Calu3 (cell line): ENCODE measurements around the gene NGEF. TPM values are rescaled to one million over a fixed set of nuclear protein-coding genes. Genes with fewer than 3 reads are reported as not detected.
A peak's percentile ranks its signal among the peaks of the same experiment; 100 is the strongest.

Experiments
- BruUV-seq: library from RNA; stranded (reverse); fragments of 400-500 nt; replicated peaks from 2 replicates; lab custom pipeline; 2021; lab: Mats Ljungman, UMichigan
- CTCF ChIA-PET: fragments of 300-600 bp; sonication (Branson Sonifier 250); formaldehyde crosslinking; loops from one replicate; lab custom pipeline; 2022; ENCODE audit warnings: antibody characterized with exemption; lab: Charles Lee
- DNase-seq: peaks from one replicate; pipeline ENCODE4 v3.0.0; 2022
- H3K27ac Mint-ChIP-seq: one replicate; pipeline ENCODE4 v1.8.0; 2022; ENCODE audit warnings: mixed read lengths; ENCODE audit not compliant: unreplicated experiment
- H3K27me3 Mint-ChIP-seq: one replicate; pipeline ENCODE4 v1.8.0; 2022; ENCODE audit warnings: mixed read lengths; ENCODE audit not compliant: unreplicated experiment
- H3K36me3 Mint-ChIP-seq: one replicate; pipeline ENCODE4 v1.8.0; 2022; ENCODE audit warnings: mild to moderate bottlenecking, moderate library complexity, mixed read lengths; ENCODE audit not compliant: insufficient read depth, unreplicated experiment
- H3K4me1 Mint-ChIP-seq: one replicate; pipeline ENCODE4 v1.8.0; 2022; ENCODE audit warnings: mild to moderate bottlenecking, low read depth, mixed read lengths; ENCODE audit not compliant: unreplicated experiment
- H3K4me3 Mint-ChIP-seq: one replicate; pipeline ENCODE4 v1.8.0; 2022; ENCODE audit warnings: mild to moderate bottlenecking, low read depth, moderate library complexity, mixed read lengths; ENCODE audit not compliant: unreplicated experiment
- H3K9me3 Mint-ChIP-seq: one replicate; pipeline ENCODE4 v1.8.0; 2022; ENCODE audit warnings: low read depth, mixed read lengths; ENCODE audit not compliant: unreplicated experiment
- intact Hi-C: fragments of 100-400 bp; cut with micrococcal nuclease; formaldehyde crosslinking; loops from one replicate; pipeline ENCODE4 v1.10.0; 2022; ENCODE audit not compliant: unreplicated experiment
- total RNA-seq: library from RNA; stranded (reverse); gene quantifications from 2 replicates; pipeline ENCODE4 v1.2.3, GENCODE V29; 2022
- TF ChIP-seq, protein P1 (sequence below): fragments of 200-600 bp; IDR thresholded peaks from one replicate; pipeline ENCODE4 v1.8.0; 2022; ENCODE audit warnings: antibody characterized with exemption; ENCODE audit not compliant: unreplicated experiment

Gene NGEF
- total RNA-seq, 1 experiment from 2014 or later = 1.7 TPM

DNA sequence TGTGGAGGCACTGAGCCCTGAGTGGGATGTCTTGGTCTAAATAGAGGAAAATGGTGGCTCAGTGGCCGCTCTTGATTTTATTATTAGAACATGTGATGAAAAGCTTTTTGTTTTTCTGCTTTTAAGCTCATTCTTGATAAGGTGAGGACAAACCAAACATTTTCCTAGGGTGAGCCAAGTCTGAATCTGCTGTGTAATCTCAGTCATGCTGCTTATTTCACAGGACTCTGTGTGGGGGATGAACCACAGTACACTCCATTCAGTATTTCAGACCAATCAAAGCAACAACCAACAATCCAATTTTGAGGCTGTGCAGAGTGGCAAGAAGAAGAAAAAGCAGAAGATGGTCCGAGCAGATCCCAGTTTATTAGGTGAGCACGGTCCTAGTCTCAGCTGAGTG, 163.0 kb downstream of the NGEF start:
- intact Hi-C loops = loop anchor here (10.0 kb wide), 1 partner anchor 205 kb away; no protein-coding TSS in a partner anchor

DNA sequence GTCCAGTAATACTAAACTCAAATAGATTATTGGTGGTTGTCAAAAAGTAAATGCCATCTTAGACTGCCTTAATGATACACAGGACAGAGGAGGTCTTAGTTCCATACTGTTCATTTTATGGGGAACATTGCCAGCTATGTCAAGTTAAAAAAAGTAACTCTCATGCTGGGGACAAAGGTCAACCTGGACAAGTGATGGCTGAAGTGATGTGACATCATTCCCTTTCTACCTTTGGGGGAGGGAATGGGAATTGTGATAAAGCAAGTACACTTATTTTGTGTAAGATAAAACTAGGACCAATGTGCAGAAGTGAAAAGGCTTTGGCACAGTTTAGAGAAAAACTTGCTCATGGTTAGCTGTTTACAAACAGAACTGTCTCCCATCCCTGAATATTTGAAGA, 167.0 kb downstream of the NGEF start:
- H3K27me3 Mint-ChIP-seq = no peaks in the 10 kb centered on the region
- CTCF ChIA-PET = interaction anchor here (0.6 kb wide), 1 partner anchor 19 kb away, joined by 3 read pairs; no protein-coding TSS in a partner anchor
- no peak overlapping the region for H3K27ac Mint-ChIP-seq
- no peak overlapping the region for H3K4me3 Mint-ChIP-seq
- TF ChIP-seq, protein P1, sequence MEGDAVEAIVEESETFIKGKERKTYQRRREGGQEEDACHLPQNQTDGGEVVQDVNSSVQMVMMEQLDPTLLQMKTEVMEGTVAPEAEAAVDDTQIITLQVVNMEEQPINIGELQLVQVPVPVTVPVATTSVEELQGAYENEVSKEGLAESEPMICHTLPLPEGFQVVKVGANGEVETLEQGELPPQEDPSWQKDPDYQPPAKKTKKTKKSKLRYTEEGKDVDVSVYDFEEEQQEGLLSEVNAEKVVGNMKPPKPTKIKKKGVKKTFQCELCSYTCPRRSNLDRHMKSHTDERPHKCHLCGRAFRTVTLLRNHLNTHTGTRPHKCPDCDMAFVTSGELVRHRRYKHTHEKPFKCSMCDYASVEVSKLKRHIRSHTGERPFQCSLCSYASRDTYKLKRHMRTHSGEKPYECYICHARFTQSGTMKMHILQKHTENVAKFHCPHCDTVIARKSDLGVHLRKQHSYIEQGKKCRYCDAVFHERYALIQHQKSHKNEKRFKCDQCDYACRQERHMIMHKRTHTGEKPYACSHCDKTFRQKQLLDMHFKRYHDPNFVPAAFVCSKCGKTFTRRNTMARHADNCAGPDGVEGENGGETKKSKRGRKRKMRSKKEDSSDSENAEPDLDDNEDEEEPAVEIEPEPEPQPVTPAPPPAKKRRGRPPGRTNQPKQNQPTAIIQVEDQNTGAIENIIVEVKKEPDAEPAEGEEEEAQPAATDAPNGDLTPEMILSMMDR = no peak
- peaks cover 57% of the 10 kb centered on the region for H3K36me3 Mint-ChIP-seq
- no TSS peak for BruUV-seq
- intact Hi-C loops = no loop called here
- DNase-seq = no peak
- H3K4me1 Mint-ChIP-seq = no peaks in the 10 kb centered on the region
- no peaks in the 10 kb centered on the region for H3K9me3 Mint-ChIP-seq

More for the DNA sequence above, 163.0 kb downstream of the NGEF start:
- TF ChIP-seq, protein P1 = no peak
- Mint-ChIP-seq H3K9me3 (no peaks in the 10 kb centered on the region), H3K27ac (no peak overlapping the region), H3K27me3 (no peaks in the 10 kb centered on the region), H3K4me1 (peaks cover 12% of the 10 kb centered on the region), H3K36me3 (peaks cover 43% of the 10 kb centered on the region), H3K4me3 (no peak overlapping the region)
- CTCF ChIA-PET = no interaction called here
- BruUV-seq = no TSS peak
- no peak for DNase-seq

DNA sequence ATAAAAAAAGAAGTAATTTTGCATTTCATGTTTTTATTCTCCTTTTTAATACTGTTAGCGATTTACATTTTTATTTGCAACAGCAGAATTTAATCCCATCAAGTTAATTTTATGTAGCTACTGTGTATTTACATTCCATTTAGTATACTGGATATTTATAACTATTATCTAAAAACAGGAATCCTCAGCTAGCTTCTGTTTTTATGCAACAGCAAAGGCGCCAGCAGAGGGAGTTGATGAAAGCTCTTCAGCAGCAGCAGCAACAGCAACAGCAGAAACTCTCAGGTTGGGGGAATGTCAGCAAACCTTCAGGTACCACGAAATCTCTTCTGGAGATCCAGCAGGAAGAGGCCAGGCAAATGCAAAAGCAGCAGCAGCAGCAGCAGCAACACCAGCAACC, 169.2 kb downstream of the NGEF start:
- Mint-ChIP-seq H3K4me1 (peaks cover 20% of the 10 kb centered on the region), H3K4me3 (no peak overlapping the region), H3K27ac (no peak overlapping the region), H3K36me3 (peaks cover 59% of the 10 kb centered on the region), H3K9me3 (no peaks in the 10 kb centered on the region), H3K27me3 (no peaks in the 10 kb centered on the region)
- no TSS peak for BruUV-seq
- intact Hi-C loops = no loop called here
- DNase-seq = no peak
- CTCF ChIA-PET = no interaction called here
- TF ChIP-seq, protein P1 = no peak

DNA sequence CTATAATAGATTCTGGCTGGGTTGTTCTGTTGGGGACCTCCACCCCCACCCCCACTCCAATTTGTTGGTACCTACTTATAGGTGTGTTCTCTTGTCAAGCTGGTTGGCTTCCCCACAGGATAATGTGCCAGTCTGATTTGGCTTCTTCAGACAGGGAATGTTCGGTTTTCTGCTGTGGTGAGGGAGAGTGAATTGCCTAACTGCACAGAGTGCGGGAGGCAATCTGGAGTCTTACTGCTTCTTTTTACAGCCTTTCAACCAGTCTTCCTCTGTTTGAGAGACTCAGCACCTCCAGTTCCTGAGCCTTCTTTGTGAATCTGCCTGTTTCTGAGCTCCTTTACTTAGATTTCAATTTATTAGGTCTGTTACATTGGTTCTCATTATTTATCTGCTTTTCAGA, 170.4 kb downstream of the NGEF start:
- intact Hi-C loops = no loop called here
- Mint-ChIP-seq H3K4me1 (peaks cover 31% of the 10 kb centered on the region), H3K27me3 (no peaks in the 10 kb centered on the region), H3K4me3 (no peak overlapping the region), H3K36me3 (peaks cover 51% of the 10 kb centered on the region), H3K9me3 (no peaks in the 10 kb centered on the region), H3K27ac (peak overlapping the region; percentile 36)
- CTCF ChIA-PET = interaction anchor here (0.6 to 0.7 kb wide), 2 partner anchors 262 to 483 kb away, joined by 4 read pairs; no protein-coding TSS in a partner anchor
- no TSS peak for BruUV-seq
- no peak for DNase-seq
- TF ChIP-seq, protein P1 = no peak
